ENCODE data around the gene ERC2.

- no peak for TF ChIP-seq CTCF (IDR thresholded peaks at IDR 0.05; ENCODE audit: low read length)
- no peak for TF ChIP-seq EZH2 (IDR thresholded peaks at IDR 0.05; ENCODE audit: borderline replicate concordance, low read length)
Observed at GRCh38 chr3:56321892-56322291, 146.4 kb downstream of the ERC2 start.
